ENCODE results near the gene KLF11.

The KLF11 gene

DNA sequence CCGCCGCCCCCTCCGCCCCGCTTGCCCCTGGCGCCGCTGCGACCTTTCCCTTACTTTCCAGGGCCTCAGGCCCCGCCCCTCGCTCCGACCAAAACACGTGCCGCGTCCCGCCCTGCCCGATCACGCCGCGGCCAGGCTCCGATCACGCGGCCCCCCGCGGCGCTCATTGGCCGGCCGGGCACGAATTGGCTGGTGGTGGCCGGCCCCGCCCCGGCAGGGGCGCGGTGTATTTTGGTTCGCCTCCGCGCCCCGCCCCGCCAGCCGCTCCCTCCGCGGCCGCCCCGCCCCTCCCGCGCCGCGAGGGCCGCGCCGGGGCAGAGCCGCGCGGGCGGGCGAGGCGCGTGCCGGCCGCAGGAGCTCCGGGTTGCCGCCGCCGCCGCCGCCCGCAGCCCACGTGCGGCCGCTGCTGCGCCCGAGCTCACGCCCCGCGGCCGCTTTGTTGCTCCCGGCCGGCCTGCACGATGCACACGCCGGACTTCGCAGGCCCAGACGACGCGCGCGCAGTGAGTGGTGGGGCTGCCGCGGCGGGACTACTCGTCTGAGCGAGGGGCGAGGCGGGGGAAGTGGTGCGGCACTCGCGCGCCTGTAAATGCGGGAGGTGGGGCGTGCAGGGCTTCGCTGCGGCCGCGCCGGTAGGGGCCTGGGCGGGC, at the start of gene KLF11:
Gene KLF11 (plus strand): TSS at position 295 of the 650 bp plus-strand sequence. CDS start 167 bp downstream, at position 462.
- peak; percentile 60 to 61 for DNase-seq

DNA sequence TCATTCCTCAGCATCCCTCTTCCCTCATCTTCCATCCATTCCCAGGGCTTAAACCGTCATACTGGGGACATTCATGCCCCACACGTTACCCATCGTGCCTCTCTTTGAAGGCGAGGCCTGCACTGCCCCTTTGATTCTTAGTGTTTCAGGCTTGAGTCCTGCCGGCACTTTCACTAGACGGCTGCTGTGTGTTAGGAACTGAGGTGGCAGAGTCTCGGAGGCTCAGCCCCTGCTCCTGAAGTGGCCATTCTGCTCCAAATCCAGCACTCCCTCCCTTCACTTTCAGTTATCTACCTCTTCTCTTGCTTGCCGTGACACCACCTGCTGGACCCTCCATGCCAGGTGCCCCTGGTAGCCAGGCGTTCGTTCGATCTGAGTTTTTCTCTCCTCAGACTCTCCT, 48.9 kb upstream of the KLF11 start:
- no peak for DNase-seq

DNA sequence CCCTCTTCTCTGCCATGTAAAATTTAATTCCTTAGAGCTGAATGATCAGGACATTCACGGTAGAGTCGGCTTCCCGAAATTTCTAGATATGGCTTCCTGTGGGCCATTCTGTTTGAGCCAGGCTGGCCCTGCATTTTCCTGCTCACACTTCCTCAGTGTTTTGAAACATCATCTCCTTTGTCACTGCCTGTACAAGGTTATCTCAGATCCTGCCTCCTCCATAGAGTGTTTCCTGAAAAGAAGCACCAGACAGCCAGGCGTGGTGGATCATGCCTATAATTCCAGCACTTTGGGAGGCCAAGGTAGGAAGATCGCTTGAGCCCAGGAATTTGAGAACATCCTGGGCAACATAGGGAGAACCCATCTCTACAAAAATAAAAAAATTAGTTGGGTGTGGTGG, 48.3 kb upstream of the KLF11 start:
- DNase-seq: no peak

DNA sequence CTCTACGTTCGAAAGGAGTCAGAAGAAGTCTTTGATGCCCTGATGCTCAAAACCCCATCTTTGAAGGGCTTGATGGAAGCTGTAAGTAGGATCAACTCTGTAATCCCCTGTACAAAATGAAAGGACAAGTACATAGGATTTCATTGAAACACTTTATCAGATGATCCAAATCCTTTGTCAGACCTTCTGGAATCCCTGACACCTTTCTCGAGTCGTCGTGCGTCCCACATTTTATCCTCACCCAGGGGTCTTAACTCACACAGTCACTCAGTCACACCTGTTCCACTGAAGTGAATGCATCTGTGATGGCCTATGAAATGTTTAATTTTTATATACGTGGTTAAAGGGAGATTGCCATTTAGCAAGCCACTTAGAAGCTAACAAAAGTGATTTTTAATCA, 47.0 kb upstream of the KLF11 start:
- DNase-seq: no peak

DNA sequence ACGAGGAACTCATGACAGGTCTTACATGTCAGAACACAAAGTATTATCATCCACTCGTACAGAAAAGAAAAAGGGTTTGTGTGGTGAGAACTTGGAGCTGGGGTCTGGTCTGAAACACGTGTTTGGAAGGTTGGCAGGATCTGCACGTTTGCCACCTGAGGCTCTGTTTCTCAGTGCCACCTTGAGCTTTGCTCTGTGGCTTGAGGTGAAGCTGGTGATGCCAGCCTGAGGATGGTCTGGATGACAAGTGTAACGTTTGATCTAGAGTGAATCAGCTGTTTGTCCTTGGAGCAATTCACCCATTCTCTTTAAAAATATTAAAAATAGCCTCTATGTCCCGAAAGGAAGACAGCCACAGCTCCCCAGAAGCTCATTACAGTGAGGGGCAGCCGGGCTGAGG, 45.4 kb upstream of the KLF11 start:
- no peak for DNase-seq

DNA sequence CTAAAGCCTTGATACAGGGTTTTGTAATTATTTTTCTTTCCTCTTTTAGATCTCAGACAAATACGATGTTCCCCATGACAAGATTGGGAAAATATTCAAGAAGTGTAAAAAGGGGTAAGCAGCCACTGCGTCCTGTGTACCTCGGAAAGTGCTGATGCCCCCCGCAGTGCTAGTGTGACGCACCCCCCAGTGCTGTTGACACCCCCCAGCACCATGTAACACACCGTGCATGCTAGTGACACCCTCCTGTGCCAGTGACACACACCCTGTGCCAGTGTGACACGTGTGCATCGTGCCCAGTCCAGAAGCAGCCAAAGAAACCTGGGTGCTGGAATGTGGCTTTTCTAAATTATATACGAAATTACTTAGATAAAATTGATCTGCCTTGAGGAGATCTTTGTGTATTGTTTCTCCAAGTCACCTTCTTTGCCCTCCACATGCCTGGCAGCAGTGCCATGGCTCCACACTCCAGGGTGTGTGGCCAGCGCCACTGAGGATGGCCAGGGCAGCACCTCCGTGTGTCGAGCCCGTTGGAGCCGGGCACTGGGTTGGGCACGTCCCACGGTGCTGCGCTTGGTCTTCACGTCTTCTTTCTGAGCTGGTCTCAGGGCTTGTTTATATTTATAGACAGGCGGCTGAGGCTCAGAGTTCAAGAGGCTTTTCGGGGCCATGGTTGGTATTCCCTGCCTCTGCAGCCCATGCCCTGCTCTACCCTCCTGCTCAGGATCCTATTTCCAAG, 44.3 kb upstream of the KLF11 start:
- no peak for DNase-seq

DNA sequence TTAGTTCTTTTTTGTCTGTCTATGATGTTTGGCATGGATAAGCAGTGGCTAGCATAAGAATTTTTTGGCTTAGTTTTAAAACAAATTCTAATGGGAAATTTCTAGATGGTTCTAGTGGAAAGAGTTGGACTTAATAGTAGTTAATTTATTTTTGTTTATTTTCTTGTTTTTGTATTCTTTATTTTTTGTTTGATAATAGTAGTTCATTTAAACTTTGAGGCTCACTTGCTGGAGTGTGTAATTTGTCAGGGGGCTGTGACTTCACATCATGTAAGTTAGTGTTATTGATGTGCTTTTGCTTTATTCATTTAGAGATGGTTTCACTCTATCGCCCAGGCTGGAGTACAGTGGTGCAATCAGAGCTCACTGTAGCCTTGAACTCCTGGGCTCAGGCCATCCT, 43.7 kb upstream of the KLF11 start:
- DNase-seq: no peak

DNA sequence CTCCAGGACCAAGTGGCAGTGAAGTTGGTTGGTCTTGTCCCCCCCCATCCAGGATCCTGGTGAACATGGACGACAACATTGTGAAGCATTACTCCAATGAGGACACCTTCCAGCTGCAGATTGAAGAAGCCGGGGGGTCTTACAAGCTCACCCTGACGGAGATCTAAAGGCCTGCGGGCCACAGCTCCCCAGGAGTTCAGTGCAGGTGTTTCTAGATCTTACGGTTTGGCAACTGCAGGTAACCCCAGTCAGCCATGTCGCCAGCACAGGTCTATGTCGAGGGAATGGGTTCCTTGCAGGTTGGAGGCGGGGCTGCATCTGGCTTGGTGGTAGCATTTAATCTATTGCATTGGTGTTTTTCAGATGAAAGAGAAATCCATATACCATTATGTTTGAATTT, 42.8 kb upstream of the KLF11 start:
- DNase-seq: no peak

DNA sequence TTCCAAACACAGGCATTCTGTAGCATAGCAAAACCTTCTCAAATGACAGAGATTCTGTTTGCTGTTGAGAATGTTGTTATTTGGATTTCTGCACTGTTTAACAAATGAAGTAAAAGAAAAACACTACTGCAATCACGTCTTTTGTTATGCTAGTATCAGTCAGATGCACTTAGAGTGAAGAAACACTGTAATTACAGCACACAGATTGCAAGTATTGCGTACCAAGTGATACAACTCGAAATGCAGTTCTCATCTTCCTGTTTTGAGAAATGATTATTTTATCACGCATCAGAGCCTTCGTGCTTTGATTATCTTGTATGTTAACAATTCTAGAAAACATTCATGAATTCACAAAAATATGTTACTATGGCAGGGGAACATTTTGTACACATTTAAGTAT, 41.8 kb upstream of the KLF11 start:
- no peak for DNase-seq

DNA sequence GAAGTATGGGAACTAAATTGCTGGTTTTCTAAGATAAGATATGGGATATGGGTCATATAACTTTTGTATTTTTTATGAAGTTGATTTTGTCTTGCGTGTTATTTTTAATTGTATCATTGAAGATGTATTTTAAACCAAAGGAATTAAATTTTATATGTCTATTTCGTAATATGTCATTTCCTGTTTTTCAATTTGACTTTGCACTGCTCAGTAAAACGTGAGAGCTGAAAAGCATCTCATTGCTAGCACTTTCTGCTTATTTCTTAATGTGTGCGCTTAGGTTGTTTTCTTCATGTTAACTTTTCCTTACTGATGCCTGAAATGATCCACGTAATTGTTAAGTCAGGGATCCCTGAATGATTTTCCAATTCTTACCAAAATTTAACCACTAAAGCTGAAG, 41.2 kb upstream of the KLF11 start:
- DNase-seq: no peak

DNA sequence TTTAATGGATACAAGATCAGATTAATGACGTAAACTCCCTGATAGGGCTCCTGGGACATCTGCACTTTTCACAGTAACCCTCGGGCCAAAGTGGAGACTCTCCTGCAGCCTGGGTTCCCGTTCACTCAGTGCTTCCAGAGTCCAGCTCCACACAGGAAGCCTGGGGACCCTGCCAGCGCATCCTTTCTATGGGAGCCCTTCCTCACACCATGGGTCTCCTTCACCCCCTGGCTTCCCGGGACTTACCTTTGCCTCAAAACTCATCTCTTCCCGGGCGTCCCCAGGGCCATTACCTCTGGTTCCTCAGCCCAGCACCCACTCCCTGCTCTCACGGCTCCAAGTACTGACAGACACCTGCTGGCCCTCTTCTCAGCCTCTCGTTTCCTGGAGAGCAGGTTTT, 40.7 kb upstream of the KLF11 start:
- DNase-seq: no peak

DNA sequence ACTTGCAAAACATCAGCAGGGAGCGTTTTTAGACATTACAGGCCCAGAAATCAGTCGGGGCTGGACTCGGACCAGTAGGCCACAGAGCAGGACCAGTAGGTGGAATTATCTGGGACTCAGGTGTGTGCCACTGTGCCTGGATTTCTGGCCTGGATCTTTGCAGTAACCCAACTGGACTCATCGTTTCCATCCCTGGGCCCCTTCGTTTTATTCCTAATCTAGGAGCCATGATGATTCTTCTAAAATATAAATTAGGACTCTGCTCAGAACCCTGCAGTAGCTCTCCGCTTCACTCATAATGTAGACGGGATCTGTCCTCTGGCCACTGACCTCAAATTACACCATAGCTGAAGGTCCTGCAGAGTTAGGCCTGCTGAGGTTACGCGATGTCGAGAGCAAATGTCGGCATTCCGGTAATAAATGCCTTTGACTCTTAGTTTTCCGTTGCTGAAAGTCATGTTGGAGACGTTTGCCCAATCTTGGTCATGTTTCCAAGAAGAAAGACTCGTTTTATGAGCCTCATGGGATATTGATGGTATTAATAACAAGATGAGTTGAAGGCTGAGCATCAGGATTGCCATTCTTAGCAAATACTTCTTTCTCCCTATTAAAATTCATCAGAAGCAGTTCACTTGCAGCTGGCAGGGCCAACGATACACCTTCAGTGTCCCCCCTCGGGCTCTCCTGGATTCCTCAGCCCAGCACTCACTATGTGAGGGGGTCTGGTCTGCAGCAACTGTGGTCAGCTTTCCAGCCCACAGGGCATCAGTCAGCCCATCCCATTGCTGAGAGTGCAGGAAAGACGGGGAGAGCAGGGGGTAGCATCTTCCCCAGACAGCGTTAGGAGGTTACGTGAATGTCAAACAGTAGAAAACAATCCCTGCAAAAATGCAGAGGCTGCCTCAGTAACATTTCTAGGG, 39.9 kb upstream of the KLF11 start:
- no peak for DNase-seq

DNA sequence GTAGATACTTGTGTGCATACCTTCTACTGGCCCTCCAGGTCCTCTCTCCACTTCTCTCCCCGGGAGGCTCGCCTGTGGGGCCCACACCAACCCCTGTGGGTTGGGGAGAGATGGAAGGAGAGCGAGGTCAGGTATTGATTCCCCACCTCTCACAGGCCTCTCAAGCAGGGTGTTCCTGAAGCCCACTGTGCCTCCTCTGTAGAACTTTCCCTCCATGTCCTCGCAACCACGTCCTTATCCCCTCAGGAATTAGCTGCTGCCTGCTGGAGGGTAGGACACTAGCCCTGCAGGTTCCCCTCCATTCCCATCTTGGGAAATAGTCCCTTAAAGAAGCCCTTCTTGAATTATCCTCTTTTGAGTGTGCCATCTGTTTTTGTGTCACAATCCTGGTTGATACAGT, 38.9 kb upstream of the KLF11 start:
- DNase-seq: no peak

DNA sequence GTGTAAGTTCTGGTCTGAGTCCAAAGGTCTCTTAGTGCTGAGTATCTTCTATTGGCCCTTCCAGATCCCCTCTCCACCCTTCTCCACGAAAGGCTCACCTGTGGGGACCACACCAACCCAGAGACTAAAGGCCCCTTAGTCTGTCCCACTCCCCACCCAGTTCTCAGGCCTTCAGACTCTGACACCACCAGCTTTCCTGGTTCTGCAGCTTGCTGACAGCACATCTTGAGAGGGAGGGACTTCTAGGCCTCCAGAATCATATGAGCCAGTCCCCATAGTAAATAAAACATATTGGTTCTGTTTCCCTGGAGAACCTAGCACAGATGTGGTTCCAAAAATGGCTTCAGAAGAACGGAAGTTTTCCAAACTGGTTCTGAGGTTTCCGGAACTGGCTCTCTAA, 38.5 kb upstream of the KLF11 start:
- DNase-seq: no peak

DNA sequence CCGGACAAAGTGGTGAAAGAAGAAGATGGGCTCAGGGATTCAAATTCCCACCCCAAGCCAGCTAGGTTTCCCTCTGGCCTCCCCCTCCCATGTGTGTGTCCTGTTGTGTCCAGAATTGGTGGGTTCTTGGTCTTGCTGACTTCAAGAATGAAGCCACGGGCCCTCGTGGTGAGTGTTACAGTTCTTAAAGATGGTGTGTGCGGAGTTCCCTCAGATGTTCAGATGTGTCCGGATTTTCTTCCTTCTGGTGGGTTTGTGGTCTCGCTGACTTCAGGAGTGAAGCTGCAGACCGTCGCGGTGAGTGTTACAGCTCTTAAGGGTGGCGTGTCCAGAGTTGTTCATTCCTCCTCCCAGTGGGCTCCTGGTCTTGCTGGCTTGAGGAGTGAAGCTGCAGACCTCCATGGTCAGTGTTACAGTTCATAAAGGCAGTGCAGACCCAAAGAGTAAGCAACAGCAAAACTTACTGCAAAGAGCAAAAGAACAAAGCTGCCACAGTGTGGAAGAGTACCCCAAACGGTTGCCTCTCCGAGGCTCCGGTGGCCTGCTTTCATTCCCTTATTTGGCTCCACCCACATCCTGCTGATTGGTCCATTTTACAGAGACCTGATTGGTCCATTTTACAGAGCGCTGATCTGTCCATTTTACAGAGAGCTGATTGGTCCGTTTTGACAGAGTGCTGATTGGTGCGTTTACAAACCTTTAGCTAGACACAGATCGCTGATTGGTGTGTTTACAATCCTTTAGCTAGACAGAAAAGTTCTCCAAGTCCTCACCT, 37.7 kb upstream of the KLF11 start:
- DNase-seq: no peak

DNA sequence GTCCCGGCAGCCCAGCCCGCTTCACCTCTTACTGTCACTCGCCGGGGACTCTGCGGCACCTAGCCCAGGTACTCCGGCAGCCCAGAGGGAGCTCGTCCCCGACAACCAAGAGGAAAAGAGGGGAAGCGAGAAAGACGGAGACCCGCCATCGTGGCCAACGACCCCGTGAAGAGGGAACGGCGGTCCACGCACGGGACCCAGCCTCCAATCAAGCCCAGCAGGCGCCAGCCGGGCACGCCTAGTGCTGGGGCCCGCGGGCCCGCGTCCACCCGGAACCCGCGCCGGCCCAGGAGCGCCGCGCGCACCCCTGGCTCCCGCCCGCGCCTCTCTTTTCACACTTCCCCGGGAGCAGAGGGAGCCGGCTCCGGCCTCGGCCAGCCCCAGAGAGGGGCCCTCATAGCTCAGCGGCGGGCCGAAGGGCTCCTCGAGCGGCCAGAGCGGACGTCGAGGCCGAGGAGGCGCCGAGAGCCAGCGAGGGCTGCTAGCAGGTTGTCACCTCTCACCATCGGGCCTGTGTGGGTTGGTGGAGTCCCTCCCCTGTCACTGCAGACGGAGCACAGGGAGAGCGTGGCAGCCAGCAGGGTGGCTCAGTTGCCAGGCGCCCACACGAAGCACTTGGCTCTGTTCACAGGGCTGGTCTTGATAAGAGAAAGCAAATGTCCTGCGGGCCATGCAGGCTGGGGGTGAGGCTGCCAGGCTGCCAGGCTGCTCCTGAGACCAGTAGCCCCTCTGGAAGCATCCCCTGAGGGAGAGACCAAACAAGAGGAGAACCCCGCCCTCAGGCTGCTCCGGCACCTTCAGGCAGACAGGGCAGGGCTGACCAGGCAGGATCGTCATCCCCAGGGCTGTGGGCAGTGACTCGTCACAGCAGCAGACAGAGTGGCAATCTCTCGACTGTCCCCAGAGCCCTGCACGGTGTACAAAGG, 36.9 kb upstream of the KLF11 start:
- no peak for DNase-seq

DNA sequence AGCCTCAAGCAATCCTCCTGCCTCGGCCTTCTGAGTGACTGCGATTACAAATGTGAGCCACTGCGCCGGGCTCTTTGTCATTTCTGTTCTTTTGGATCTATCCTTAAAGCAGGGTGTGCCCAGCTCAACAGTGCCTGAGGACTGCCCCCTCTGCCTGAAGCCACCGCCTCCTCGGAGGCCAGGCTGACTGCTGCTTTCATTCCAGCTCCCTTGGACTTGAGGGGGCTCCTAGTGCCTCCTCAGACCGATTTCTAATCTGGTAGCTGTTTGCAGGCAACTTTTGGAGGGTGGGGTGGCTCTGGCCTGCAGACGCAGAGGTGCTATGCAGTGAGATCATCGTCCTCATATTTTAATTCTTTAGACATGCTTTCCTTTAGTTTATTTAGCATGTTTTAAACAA, 35.9 kb upstream of the KLF11 start:
- DNase-seq: no peak

DNA sequence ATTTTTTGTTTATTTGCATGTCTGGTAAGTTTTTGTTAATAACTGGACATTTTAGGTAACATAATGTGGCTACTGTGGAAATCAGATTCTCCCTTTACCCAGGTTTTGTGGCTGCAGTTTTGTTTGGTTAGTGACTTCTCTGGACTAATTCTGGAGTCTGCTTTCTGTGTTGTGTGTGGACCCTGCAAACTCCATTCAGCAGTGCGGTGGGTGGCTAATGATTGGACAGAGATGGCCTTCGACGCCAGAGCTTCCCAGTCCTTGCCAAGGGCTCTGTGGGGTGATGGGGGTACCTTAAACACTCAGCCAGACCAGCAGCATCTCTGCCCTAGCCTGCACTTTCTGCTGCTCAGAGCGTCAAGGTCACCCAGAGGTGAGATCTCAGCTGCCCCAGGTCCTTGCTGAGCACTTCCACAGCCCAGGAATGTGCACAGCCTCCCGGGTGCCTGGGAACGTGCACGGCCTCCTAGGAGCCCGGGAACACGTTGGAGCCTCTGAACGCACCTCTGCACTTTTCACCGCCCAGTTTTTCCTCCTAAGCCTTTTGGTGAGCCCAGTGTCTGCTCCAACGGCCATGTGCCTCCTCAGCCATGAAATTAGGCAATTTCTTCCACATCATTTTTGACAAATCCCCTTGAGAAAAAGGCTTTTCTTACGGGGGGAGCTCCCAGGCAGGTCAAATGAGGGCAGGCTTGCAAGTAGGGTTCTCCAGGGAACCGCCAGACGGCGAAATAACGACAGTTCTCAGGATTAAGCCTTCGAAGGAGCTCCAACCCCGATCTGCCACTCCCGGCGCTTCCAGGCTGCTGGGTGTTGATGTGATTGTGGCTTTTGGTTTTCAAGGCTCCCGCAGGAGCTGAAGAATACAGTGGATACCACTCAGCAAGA, 35.2 kb upstream of the KLF11 start:
- no peak for DNase-seq

DNA sequence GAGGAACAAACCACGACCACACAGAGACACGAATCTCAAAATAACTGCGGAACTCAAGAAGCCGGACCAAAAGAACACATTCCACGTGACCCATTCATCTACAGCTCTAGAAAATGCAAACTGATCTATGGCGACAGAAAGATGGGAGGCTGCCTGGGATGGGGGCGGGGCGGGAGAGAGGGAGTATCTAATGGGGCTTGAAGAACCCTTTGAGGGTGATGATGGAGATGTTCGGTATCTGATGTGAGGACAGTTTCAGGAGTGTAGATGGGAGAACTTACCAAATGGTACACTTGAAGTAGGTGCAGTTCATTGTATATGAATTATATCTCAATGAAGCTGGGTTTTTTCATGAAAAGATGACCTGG, 34.6 kb upstream of the KLF11 start:
- no peak for DNase-seq

DNA sequence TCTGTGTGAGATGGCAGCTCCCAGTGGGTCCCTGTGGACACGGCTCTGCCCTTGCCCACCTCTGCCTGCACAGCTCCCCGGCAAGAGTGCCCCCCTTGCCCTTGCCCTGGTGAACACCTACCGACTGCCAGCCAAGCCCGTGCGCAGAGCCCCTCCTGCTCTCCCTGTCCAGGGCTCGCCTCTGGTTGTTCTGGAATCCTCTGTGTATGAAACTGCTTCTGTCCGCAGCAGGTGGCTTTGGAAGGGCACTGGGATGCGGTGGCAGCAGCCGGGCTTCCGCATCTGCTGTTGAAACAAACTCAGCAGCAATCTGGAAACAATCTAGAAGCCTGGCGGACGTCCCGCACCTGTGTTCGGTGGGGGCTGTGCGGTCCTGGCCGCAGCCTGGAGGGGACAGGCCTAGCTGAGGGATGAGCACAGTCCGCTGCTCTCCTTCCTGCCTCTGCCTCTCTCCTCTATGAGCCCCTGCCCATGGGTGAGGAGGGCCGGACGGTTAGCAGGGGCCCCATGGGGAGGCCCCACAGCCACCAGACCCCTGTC, 34.0 kb upstream of the KLF11 start:
- no peak for DNase-seq

All from stimulated activated CD4-positive, alpha-beta T cell treated with anti-CD3 and anti-CD28 coated beads, Interleukin-2, amount 100 ng/mL, for 48 hours (primary cell).